Kidney epithelial cell (primary cell): ENCODE results near the gene KIF1A. TPM values are rescaled to one million over a fixed set of nuclear protein-coding genes. Genes with fewer than 3 reads are reported as not detected.

Source experiments
- DNase-seq: peaks from one replicate; pipeline ENCODE4 v3.0.0-alpha.2; 2010; ENCODE audit warnings: low read depth
- H3K27me3 ChIP-seq: 2 replicates; pipeline ENCODE4 v1.6.0; 2011; ENCODE audit warnings: low read length; ENCODE audit not compliant: control insufficient read depth, insufficient read depth
- H3K36me3 ChIP-seq: 2 replicates; pipeline ENCODE4 v1.5.1; 2011; ENCODE audit warnings: low read length; ENCODE audit not compliant: control insufficient read depth, insufficient read depth
- H3K4me3 ChIP-seq: 2 replicates; pipeline ENCODE4 v1.5.1; 2011; ENCODE audit warnings: low read depth, mild to moderate bottlenecking, control low read depth, low read length
- CTCF ChIP-seq: IDR thresholded peaks from 2 replicates; pipeline ENCODE4 v1.5.1; 2011; ENCODE audit warnings: mild to moderate bottlenecking, moderate library complexity, low read length, control low read depth, inconsistent platforms; ENCODE audit not compliant: insufficient read depth, poor library complexity, severe bottlenecking
- total RNA-seq: library from RNA; depleted of rRNA; stranded (reverse); fragments of >200 nt; gene quantifications from 2 replicates; pipeline ENCODE4 v1.2.3, GENCODE V29; 2015

Gene KIF1A
- total RNA-seq: 178 and 203 TPM in 2 replicates

GRCh38 chr2:240819858-240820606 is at the start of gene KIF1A:
KIF1A (minus strand) TSS chr2:240820219; CDS start chr2:240797752, 22,467 bp downstream.
- TF ChIP-seq CTCF: no peak
- no peak for DNase-seq
- H3K27me3 ChIP-seq: peaks cover 56% of the 10 kb centered on the region
- H3K4me3 ChIP-seq: peak within 1 kb of the TSS; percentile 45
- no peaks in the 10 kb centered on the region for H3K36me3 ChIP-seq

GRCh38 chr2:240869109-240869955 is 49.3 kb upstream of the KIF1A start:
- Histone ChIP-seq H3K36me3 (no peaks in the 10 kb centered on the region), H3K27me3 (peaks cover 21% of the 10 kb centered on the region), H3K4me3 (no peak overlapping the region)
- TF ChIP-seq CTCF: no peak
- no peak for DNase-seq

GRCh38 chr2:240868286-240869108 is 48.5 kb upstream of the KIF1A start, which contains the start of gene AGXT:
AGXT (plus strand) TSS chr2:240868824; CDS start chr2:240868866, 42 bp downstream.
- peaks cover 18% of the 10 kb centered on the region for H3K27me3 ChIP-seq
- no peak for DNase-seq
- H3K4me3 ChIP-seq: no peak within 1 kb of the TSS
- no peaks in the 10 kb centered on the region for H3K36me3 ChIP-seq
- no peak for TF ChIP-seq CTCF

GRCh38 chr2:240865391-240865790 is 45.4 kb upstream of the KIF1A start:
- H3K27me3 ChIP-seq: peaks cover 12% of the 10 kb centered on the region
- H3K4me3 ChIP-seq: no peak overlapping the region
- H3K36me3 ChIP-seq: no peaks in the 10 kb centered on the region
- DNase-seq: no peak
- TF ChIP-seq CTCF: no peak

- Histone ChIP-seq H3K27me3 (peaks cover 9% of the 10 kb centered on the region), H3K4me3 (no peak overlapping the region), H3K36me3 (no peaks in the 10 kb centered on the region)
- DNase-seq: no peak
- TF ChIP-seq CTCF: no peak
Observed at GRCh38 chr2:240864475-240864874, 44.5 kb upstream of the KIF1A start.
